Testis (tissue), 3 donors: ENCODE results near the gene GUCD1. TPM values are rescaled to one million over a fixed set of nuclear protein-coding genes. Genes with fewer than 3 reads are reported as not detected.

Source experiments
- DNase-seq: peaks from one replicate; pipeline ENCODE4 v3.0.0-alpha.2; 2019
- H3K27ac ChIP-seq, 2 donors: fragments of 200-600 bp; sonication (generic); one replicate each; pipeline ENCODE4 v1.5.1; 2019
- H3K27me3 ChIP-seq: fragments of 200-600 bp; sonication (generic); one replicate; pipeline ENCODE4 v1.5.1; 2019
- H3K36me3 ChIP-seq: fragments of 200-600 bp; sonication (generic); one replicate; pipeline ENCODE4 v1.5.1; 2017; ENCODE audit warnings: low read depth; ENCODE audit errors: missing control alignments
- H3K4me1 ChIP-seq: fragments of 200-600 bp; sonication (generic); one replicate; pipeline ENCODE4 v1.5.1; 2019
- H3K4me3 ChIP-seq, 2 donors: fragments of 200-600 bp; sonication (generic); one replicate each; pipeline ENCODE4 v1.5.1; 2017 to 2019
- H3K9me3 ChIP-seq: fragments of 200-600 bp; sonication (generic); one replicate; pipeline ENCODE4 v1.5.1; 2017
- CTCF ChIP-seq, 3 experiments: fragments of 450-650 bp in 2 of 3; fragments of 200-600 bp in 1 of 3; sonication (generic) in 1 of 3; IDR thresholded peaks; one replicate each; pipeline ENCODE4 v1.5.1; 2016 to 2019; ENCODE audit warnings: antibody characterized with exemption in 3 of 3, mild to moderate bottlenecking in 2 of 3, moderate library complexity in 1 of 3
- POLR2A ChIP-seq: fragments of 450-650 bp; IDR thresholded peaks from one replicate; pipeline ENCODE4 v1.6.1; 2017; ENCODE audit warnings: antibody characterized with exemption, mild to moderate bottlenecking, moderate library complexity
- WGBS, 2 donors: methylation state at CpG; one replicate each; pipeline ENCODE4 v1.1.5; 2018; 5-methylcytosine and 5-hydroxymethylcytosine counted together
- intact Hi-C: fragments of 100-400 bp; cut with DNase I; formaldehyde crosslinking; loops from one replicate; pipeline ENCODE4 v1.15.1; 2023; ENCODE audit warnings: low total_unique reads
- polyA plus RNA-seq: library from polyadenylated mRNA; stranded (reverse); fragments of 350-450 nt; fragmentation: Illumina TruSeq; extraction: RNeasy Lipid Tissue Mini Kit (QIAGEN cat#74804); gene quantifications from one replicate; pipeline ENCODE4 v1.2.3, GENCODE V29; 2014; ENCODE audit warnings: low read depth, low replicate concordance; ENCODE audit not compliant: insufficient read depth
- total RNA-seq, 2 donors: library from RNA; depleted of rRNA; stranded (reverse); fragments of >200 nt; gene quantifications; one replicate each; pipeline ENCODE4 v1.2.3, GENCODE V29; 2016

The GUCD1 gene
- total and polyA plus RNA-seq, 3 donors from 2014 or later, result 91.7 to 123 (median 93.6) TPM

DNA sequence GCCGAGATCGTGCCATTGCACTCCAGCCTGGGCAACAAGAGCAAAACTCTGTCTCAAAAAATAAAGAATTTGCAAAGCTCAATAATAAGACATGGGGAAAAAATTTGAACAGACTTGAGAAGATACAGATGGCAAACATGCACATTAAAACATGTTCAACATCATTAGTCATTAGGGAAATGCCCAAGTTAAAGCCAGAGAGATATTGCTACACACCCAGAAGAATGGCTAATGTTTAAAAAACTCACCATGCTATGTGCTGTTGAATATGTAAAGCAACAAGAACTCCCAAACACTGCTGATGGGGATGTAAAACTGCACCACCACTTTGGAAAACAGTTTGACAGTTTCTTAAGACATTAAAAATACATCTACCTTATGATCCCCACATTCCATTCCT lies 25.3 kb upstream of the GUCD1 start:
- DNase-seq, result no peak
- TF ChIP-seq CTCF (IDR thresholded peaks at IDR 0.05) (no peak), POLR2A (no peak)
- intact Hi-C loops, result no loop called here
- Histone ChIP-seq H3K36me3 (no peaks in the 10 kb centered on the region), H3K27me3 (no peaks in the 10 kb centered on the region), H3K27ac (no peak overlapping the region), H3K4me1 (peaks cover 28% of the 10 kb centered on the region), H3K4me3 (no peak overlapping the region), H3K9me3 (no peaks in the 10 kb centered on the region)
- WGBS, 2 donors, result 87 to 100% methylated on average over 2 of the region's 2 CpGs

- intact Hi-C loops, result no loop called here
- no peaks in the 10 kb centered on the region for H3K9me3 ChIP-seq
- WGBS, 2 donors, result 54 to 71% methylated on average over 1 of the region's 1 CpG
- no peak for TF ChIP-seq CTCF (IDR thresholded peaks at IDR 0.05)
- peaks cover 19% of the 10 kb centered on the region for H3K4me1 ChIP-seq
- H3K27ac ChIP-seq, result no peak overlapping the region
- DNase-seq, result no peak
- H3K27me3 ChIP-seq, result no peaks in the 10 kb centered on the region
- H3K36me3 ChIP-seq, result no peaks in the 10 kb centered on the region
- no peak overlapping the region for H3K4me3 ChIP-seq
These were observed 24.3 kb upstream of the GUCD1 start for GRCh38 chr22:24579258-24579601.

- Histone ChIP-seq H3K36me3 (no peaks in the 10 kb centered on the region), H3K4me1 (peaks cover 13% of the 10 kb centered on the region), H3K9me3 (no peaks in the 10 kb centered on the region), H3K4me3 (no peak overlapping the region), H3K27me3 (no peaks in the 10 kb centered on the region), H3K27ac (no peak overlapping the region)
- intact Hi-C loops, result no loop called here
- no peak for DNase-seq
- 78 to 82% methylated on average over 8 of the region's 8 CpGs for WGBS, 2 donors
- TF ChIP-seq POLR2A (no peak), CTCF (IDR thresholded peaks at IDR 0.05) (no peak)
These were observed 23.7 kb upstream of the GUCD1 start for GRCh38 chr22:24578355-24579257.

DNA sequence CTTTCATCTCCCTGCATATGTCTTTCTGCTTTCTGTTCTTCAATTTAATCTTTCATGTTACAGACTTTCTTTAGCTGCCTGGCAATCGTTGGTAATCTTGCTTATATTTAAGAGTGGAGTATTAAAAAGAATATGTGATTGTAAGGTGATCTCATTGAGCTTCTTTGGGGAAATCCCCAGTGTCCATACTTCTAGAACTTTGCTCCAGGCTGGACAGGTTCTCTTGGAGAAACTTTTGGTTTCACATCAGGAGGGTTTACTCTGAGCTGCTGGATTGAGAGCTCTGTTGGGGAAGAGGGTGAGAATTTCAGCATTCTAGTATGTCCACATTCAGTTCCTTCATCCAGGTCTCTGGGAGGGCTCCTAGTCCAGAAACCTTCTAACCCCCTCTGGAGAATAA lies 21.8 kb upstream of the GUCD1 start:
- DNase-seq, result no peak
- 77 to 86% methylated on average over 1 of the region's 1 CpG for WGBS, 2 donors
- peaks cover 4% of the 10 kb centered on the region for H3K4me1 ChIP-seq
- no peaks in the 10 kb centered on the region for H3K36me3 ChIP-seq
- H3K9me3 ChIP-seq, result no peaks in the 10 kb centered on the region
- no peaks in the 10 kb centered on the region for H3K27me3 ChIP-seq
- TF ChIP-seq POLR2A (no peak), CTCF (IDR thresholded peaks at IDR 0.05) (no peak)
- H3K27ac ChIP-seq, result no peak overlapping the region
- intact Hi-C loops, result no loop called here
- H3K4me3 ChIP-seq, result no peak overlapping the region

GRCh38 chr22:24571266-24571665 lies 16.3 kb upstream of the GUCD1 start:
- Histone ChIP-seq H3K4me1 (peaks cover 13% of the 10 kb centered on the region), H3K27ac (peak overlapping the region in 1 of 2 donors; percentile 64), H3K36me3 (no peaks in the 10 kb centered on the region), H3K9me3 (no peaks in the 10 kb centered on the region), H3K4me3 (no peak overlapping the region), H3K27me3 (no peaks in the 10 kb centered on the region)
- intact Hi-C loops, result no loop called here
- TF ChIP-seq POLR2A (no peak), CTCF (IDR thresholded peaks at IDR 0.05) (no peak)
- no peak for DNase-seq
- WGBS, 2 donors, result 71 to 85% methylated on average over 7 of the region's 7 CpGs
